SIG-M5 (cell line): ENCODE measurements around the gene R3HCC1L.

ENCODE experiments used
- DNase-seq: peaks from one replicate; lab custom pipeline; 2025; lab: John Stamatoyannopoulos, UW

R3HCC1L gene

DNA sequence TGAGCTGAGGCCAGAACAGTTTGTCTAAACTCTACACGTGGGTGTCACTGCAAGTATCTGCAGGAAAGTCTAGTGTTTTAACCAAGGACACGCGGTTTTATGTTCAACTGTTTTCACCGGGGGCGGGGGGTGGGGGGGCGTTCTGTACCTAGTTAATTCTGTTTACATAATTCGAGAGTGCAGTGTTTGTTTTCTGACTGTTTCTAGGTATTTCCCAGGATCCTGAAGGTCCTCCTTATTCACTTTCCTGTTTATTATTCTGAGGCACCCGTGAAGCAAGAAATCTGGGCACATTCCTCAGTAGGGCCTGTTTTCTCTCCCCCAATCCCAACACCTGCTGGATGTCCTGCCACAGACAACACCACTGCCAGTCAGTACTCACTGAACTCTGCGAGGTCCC is 125.9 kb downstream of the R3HCC1L start:
- DNase-seq: no peak

DNA sequence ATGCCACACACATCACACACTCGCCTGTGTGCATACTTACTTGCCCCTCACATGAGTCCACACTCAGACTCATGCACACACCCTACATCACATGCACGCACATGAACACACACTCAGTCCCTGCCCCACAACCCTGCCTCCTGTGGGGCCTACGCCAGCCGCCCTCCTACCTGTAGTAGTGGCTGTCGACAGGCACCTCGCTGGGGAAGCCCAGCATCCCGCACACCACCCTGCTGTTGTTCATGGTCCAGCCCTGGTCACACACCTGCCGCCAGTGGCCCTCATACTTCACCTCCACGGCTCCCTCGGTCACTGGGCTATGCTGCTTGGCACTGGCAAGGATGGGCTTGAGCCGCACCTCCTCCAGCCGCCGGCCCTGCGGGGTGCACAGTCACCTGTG is 126.3 kb downstream of the R3HCC1L start:
- DNase-seq: no peak

DNA sequence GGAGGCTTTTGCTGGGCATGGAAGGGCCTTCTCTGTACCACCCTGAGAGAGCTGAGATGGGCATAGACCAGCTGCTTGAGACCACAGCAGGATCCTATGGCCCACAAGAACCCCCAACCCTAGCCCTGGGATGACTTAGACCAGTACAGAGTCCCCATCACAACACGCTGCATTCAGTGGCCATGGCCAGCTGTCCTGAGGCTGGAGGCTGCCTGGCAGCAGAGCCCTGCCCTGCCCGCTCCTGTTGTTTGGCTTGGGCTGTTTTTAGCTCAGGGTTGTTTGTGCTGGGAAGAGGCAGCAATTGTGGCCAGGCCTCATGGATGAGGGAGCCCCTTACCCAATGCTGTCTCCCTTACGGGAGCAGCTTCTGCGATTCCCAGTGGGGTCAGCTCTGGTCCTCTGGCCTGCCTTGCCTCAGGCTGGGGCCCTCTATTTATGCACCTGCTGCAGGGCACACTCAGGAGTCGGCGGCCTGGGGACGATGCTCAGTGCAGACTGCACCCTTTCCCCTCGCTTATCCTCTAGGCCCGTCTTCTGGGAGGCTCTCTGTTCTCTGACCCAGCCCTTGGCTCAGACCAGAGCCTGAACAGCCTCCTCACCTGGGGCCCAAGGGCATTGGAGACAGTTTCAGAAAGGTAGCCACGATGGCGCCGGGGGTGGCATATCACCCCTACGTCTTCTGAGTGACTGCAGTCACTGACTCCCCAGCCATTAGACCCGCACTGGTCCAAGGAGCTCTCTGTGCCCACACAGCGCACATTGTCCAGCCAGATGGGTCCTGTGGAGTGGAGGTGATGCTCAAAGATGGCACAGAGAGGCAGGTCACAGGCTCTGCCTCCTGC is 127.2 kb downstream of the R3HCC1L start:
- no peak for DNase-seq

DNA sequence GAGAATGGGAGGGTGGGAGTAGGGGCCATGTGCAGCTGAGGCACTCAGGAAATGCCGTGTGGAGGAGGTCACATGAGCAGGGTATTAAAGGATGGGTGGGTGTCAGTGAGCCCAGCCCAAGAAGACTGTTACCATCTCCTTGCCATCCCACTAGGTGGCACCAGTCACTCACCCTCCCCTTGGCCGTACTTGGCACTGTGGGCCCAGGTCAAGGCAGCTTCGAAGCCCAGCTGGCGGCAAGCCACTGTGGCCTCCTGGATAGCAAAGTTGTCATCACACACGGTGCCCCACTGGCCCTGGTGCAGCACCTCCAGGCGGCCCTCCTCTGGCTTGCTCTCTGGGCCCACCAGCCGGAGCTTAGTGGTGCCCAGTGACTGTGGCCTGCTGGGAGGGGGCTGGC is 128.1 kb downstream of the R3HCC1L start:
- no peak for DNase-seq

DNA sequence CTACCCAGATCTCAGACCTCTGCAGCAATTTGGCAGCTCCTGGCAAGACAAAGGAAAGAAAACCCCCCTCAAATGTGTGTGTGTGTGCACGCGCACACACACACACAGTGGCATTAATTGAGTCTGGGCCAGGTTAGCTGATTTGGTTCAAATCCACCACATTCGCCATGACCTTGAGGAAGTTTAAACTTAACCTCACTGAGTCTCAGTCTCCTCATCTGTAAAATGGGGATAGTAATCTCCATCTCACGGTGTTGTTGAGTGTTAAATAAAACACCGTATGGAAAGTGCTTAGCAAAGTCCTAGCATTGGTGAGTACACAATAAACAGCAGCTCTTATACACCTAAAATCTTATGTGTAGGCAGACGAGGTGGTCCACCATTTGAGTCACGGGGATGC is 128.6 kb downstream of the R3HCC1L start:
- no peak for DNase-seq

DNA sequence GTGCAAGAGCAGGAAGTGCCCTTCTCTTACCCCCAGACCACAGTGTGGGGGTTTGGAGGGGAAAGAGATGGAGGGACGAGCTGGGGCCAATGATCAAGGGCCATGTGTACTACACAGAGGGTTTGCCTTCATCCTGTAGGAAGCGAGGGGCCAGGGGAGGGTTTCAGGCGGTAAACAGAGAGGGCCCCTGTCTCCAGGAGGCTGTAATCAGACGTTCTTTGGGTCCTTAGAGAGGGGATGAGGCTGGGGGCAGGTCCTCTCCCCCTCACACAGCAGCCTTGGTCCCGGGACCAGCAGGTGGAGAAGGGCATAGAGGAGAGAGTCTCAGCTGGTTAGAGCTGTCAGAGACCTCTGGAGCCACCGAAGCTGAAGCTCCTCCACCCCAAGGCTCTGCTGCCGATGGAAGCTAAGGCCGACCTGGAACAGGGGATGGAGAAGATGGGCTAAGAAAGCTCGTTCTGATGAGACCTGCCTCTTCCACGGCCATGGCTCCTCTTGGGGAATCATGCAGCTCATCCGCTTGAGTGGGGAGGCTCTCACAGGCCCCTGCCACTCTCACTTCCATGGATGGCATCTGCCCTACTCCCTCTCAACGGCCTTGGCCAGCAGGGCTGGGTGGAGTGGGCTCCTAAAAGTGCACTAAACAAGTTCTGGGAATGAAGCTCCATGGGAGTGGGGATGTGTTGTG is 130.1 kb downstream of the R3HCC1L start:
- DNase-seq: no peak

DNA sequence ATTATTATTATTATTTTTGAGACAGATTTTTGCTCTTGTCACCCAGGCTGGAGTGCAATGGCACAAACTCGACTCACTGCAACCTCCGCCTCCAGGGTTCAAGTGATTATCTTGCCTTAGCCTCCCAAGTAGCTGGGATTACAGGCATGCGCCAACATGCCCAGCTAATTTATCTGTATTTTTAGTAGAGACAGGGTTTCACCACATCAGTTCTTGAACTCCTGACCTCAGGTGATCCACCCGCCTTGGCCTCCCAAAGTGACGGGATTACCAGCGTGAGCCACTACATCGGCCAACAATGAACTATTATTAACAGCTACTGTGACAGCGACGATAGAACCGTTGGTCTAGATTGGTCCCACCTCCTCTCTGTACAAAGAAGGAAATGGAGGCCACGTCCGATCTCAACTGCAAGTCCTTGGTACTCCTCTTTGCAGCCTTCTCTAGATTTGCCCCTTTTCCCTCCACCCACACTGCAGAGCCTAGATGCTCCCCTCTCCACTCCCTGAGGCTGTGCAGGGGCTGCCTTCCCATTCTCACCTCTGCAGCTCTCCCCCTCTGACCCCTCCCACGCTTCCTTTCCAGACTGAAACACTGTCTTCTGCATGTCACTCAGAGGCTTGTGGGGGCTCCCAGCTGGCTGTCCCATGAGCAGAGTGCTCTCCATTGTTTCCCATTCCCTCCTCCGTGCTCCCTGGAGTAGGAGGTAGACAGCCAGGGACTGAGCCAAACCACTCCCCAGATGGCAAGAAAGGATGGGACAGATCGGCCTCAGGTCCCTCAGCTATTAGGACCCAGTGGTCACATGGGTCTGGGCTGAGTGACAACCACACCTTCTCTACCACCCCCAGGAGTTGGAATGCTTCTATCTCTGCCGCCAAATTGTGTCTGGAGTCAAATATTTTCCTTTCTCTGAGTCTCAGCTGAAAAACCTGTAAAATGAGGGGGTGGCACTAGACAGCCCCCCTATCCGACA is 131.2 kb downstream of the R3HCC1L start:
- no peak for DNase-seq

DNA sequence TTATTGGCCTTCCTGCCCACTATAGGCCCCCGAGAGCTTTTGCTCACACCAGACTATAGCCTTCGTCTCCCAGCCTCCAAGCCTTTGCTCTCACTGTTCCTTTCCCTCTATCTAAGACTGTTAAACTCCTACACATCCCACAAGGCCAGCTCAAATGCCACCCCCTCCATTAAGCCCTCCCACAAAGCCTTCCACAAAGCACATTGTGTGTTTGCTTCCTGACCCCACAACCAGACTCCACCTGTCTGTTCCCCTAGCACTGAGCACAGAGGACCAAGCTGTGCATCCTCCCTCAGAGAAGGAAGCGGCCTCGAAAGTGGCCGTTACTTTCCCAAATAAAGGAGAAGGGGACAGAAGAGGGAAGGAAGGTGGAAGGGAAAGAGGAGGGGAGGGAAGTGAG is 132.2 kb downstream of the R3HCC1L start:
- DNase-seq: no peak

DNA sequence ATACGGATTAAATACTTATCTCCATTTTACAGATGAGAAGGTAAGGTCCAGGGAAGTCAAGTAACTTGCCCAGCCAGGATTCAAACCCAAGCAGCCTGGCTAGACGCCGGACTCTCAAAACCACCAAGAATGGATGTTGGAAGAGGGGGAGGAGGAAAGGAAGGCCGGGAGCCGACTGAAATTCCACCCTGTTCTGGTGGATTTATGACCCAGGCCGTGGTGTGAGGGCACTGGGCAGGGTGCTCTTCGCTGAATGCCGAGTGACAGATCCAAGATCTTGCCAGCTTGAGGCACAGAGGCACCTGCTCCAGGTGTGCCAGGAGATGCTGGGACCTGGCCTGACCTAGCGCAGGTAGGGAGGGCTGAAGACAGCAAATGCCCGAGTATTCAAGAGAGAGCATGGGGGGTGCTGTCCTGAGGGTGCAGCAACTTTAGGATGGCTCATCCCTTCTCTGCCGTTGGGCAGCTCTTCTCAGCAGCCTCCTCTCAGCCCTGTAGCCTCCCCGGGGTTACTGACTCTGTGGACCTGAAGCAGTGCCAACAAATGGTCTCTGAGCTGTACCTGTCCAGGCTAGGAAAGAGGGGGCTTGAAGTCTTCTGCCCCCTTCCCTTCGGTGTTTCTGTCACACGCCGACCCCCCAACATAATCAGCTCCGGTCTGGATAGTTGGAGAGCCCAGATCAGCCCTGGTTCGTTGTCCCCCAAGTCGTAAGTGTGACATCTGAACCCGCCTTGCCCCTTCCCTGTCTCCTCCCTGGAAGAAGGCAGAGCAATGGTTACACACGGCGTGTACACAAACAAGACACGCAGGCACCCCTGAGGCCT is 132.8 kb downstream of the R3HCC1L start:
- no peak for DNase-seq

DNA sequence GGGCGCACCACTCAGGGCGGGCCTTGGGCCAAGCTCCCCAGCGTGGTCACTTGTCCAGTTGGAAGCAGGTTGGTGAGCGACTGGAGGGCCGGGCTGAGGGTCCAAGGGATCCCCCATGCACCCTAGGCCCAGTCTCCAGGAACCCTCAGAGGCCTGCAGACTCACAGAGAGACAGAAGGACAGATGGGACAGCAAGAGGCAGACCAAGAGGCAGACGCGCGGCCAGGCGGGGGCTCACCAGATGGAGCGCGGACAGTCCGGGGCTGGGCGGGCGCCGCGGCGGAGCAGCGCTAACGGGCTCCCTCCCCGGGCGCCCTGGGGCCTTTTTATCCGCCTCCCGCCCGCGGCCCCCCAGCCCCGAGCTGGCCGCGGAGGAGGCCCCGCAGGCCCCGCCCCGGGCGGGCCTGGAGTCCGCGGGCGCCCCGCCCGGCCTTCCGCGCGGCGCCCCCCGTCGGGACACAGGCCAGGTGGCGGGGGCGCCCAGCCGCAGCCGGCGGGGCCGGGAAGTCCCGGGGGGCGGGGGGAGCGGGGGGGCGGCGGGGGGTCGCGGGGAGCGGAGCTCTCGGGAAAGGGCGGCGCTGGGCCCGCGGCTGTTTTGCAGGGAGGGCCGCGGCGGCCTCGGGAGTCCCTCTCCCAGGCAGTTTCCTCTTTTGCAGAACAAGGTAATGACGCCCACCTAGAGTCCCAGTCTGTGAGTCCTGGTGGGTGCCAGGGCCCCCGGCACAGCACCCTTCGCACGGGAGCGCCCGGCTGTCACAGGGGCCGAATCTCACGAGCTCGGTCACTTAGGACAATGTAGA is 133.6 kb downstream of the R3HCC1L start, which contains the start of gene LOXL4:
Gene LOXL4, minus strand, starts transcription at position 301 of the 800 bp plus-strand sequence. CDS start 5,175 bp downstream, outside the sequence.
- no peak for DNase-seq

DNA sequence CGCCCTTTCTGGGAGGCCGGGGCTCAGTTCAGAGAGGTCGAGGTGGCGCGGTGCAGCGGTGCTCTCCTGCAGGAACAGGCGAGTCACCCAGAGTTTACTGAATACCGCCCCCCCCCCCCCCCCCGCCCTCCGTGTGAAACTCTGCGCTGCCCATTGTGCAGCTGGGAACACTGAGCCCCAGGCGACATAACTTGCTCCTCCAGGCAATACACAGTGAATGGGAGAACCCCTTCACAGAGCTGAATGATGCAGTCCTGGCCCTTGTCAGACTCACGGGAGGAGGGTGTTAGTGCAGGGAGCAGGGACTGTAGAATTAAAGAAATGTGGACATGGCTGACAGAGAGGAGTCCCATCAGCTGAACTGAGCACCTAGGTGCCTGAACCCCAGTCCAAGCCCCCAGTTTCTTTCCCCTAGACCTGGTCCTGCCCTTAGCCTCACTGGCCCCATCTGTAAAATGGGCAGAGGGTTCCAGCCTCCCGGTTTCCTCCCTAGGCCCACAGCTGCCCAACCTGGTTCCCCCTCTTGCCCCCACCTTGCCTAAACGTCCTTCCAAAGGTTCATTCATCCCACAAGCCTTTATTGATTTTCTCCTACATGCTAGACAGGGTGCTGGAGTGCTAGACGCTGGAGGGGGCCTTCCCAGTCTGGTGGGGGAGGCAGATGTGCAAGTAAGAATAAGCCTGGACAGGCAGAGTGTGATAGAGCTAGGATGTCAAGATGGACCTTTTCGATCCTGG is 134.4 kb downstream of the R3HCC1L start:
- no peak for DNase-seq

DNA sequence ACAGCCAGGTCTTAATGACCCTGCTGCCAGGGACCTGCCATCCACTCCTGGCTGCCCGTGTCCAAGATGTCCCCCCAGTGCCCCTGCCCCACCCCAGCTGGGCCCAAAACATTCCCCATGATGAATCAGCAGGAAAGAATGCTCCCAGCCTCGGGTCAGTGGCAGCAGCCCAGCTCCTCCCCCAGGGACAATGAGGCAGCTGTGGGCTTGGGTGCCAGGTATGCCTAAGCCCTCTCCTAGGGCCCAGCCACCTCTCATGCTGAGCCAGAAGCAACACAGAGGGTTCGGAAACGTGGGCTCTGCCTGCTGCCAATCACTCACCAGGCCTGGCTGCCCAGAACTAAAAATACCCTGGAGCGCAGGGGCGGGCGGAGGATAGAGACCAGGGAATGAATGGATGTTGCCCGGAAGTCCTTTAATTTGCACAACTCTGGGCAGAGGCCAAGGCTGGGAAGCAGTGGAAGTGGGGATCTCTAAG is 135.0 kb downstream of the R3HCC1L start:
- no peak for DNase-seq

DNA sequence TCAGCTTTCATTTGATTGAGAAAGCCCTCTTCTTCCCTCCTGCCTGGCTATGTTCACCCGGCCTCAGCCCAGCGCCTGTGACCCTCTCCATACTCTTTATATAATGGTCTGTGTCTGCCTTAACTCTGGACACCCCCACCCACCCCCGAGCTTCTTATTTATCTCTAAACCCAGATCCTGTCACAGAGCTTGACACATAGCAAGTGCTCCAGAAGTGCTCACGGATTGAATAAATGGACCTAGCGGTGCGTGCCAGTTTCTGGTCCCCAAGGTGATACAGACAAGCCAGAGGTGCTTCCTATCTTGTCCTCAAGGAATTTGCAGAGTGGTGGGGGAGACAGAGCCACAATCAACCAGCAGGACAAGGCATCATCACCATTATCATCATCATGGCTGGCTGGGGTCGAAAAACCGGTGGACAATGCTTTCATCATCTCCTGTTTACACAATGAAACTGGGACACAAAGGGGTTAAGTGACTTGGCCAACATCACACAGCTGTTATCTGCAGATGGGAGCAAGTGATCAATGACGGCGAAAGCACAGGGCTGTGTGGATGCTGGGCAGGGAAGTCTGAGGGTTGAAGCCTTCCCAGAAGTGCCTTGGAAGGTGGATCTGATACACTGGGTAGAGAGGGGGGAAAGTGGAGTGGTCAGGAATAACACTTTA is 135.8 kb downstream of the R3HCC1L start:
- DNase-seq: no peak

DNA sequence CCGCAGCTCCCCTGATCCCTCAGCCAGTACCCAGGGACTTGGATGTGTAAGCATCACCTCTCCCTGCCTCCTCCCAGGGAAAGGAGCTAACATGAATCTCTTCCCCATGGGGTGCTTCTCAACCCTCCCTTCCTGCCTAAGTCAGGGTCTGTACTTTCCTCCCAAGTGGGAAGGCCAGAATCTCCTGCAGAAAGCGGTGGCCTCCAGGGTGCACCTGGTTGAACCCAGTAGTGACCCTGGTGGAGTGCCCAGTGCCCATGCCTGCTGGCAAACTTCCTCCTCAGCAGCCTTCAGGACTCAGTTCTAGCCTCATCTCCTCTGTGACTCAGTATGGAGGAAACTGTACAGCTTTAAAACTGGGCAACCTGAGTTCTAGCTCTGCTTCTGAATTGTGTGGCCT is 136.3 kb downstream of the R3HCC1L start:
- DNase-seq: no peak

DNA sequence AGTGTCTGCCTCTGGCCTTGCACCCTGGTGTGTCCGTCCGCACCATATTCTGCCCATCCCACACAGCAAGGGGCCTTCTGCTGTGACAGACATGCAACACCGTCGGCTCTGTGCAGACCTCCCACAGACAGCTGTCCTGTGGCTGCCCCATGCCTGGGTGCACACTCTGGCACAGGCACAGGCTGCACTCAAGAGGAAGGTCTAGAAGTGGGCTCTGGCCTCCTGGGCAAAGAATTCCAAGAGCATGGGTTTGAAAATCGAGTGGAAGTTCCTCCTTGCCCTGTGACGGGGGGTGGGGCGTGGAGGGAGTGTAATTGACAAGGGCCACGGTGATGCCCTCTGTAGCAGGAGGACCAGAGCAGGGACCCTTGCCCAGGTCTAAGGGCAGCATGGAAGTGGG is 137.8 kb downstream of the R3HCC1L start:
- DNase-seq: no peak

DNA sequence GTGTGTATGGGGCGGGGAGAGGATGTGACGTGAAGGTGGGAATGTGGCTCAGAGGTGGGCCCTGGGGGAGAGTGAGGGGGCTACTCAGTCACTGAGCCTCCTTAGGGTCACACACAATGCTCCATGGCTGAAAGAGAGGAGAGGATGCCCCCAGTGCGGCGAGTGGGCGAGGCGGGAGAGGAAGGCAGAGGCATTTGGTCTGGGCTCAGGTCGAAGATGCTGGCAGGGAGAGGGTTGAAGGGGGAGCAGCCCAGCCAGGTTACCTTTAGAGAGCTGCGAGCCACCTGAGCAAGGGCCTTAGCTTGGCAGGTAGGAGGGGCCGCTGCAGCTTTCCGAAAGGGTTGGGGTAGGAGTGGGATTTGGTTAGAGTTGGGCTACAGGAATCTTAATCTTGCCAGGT is 138.2 kb downstream of the R3HCC1L start:
- DNase-seq: no peak

DNA sequence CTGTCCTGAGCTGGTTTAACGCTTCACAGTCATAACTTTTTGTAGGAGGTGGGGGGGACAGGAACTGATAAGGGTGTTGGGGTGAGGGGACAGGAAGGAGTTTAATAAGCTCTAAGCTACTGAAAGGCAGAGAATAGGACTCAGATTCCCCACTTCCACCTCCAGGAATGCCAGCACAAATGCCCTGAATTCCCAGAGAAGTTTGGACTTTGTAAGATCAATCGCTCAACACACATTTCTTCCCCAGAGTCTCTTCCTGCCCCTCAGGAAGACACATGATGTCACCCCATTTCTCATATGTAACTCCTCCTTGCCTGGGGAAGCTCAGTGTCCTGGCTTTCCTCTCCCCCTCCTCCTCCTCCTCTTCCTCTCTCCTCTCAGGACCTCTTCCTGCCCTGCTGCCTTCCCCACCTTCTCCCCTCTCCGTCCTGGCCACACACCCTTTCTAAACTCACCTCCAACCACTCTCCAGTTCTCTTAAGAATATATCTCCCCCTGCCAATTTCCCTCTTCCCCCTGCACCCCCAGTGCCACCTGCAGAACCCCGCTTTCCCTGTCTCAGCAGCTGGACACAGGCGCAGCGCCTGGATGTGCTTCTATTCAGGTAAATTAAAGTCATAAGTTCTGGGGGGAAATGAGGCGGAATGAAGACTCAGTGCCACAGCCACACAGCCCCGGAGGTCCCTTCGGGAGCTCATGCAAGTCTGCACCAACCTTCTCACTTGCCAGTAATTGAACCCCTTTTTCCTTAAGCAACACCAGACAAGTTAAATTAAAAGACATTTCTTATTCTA is 138.8 kb downstream of the R3HCC1L start:
- no peak for DNase-seq

DNA sequence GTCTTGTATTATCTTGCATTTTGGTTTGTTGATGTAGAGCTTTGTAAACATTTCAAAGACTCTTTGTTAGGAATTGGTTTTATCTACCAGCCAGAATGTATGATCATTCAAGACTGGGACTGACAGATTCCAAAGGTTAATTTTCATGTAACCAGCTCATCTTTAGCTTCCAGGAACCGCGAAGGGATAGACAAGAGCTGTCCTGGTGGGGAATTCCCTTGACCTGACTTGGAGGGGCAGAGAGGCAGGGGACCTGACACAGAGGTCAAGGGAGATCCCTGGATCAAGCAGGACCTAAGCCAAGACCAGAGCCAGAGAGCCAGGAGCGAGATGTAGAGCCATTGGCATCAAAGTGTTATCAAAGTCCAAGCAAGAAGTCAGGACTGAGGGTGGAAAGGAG is 140.1 kb downstream of the R3HCC1L start:
- DNase-seq: no peak
